ENCODE data around the gene LRRC3. TPM values are rescaled to one million over a fixed set of nuclear protein-coding genes. Genes with fewer than 3 reads are reported as not detected.

Gene LRRC3
- total RNA-seq, 3 donors from 2014 or later: 1.6 to 6.4 (median 2.0) TPM

DNA sequence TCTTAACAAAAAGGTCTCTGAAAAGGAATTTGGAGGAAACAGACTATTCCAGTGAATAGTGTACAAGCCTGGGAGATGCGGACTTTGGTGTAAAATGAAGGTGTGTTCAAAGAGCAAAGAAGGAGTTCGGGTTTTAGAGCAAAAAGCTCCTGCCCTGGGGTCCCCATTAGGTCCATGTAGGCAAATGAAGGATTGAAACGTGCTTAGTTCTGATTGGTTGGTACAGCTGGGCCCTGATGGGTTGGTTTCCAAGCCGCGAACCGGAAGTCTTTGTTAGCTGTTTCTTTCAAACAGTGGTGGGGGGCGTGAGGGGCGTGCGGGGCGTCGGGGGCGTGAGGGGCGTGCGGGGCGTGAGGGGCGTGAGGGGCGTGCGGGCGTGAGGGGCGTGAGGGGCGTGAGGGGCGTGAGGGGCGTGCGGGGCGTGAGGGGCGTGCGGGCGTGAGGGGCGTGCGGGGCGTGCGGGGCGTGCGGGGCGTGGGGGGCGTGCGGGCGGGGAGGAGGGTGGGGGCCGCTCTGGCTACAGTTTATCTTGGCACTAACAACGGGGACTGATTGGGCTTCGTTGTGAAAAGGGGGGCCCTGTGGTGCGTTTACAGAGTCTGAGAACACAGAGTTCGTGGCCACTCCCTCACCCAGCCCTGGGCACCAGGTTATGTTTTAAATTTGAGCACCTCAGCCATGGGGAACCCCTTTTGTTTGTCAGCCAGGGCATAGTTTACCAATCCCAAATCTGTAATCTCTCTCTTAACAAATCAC is 29.4 kb downstream of the LRRC3 start:
- no peak for TF ChIP-seq POLR2AphosphoS5 (IDR thresholded peaks at IDR 0.05)
- TF ChIP-seq, protein P1, sequence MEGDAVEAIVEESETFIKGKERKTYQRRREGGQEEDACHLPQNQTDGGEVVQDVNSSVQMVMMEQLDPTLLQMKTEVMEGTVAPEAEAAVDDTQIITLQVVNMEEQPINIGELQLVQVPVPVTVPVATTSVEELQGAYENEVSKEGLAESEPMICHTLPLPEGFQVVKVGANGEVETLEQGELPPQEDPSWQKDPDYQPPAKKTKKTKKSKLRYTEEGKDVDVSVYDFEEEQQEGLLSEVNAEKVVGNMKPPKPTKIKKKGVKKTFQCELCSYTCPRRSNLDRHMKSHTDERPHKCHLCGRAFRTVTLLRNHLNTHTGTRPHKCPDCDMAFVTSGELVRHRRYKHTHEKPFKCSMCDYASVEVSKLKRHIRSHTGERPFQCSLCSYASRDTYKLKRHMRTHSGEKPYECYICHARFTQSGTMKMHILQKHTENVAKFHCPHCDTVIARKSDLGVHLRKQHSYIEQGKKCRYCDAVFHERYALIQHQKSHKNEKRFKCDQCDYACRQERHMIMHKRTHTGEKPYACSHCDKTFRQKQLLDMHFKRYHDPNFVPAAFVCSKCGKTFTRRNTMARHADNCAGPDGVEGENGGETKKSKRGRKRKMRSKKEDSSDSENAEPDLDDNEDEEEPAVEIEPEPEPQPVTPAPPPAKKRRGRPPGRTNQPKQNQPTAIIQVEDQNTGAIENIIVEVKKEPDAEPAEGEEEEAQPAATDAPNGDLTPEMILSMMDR (IDR thresholded peaks at IDR 0.05): no peak
- no peak for TF ChIP-seq POLR2A (IDR thresholded peaks at IDR 0.05)
- Histone ChIP-seq H3K27ac (no peak overlapping the region), H3K9me3 (peaks cover 4% of the 10 kb centered on the region in 2 donors), H3K36me3 (no peaks in the 10 kb centered on the region), H3K4me1 (no peaks in the 10 kb centered on the region), H3K27me3 (peaks cover 0 to 13% of the 10 kb centered on the region in 2 donors), H3K4me3 (no peak overlapping the region)
- intact Hi-C loops (cut with DNase I; ENCODE audit: low total_unique reads): no loop called here
- no peak for DNase-seq (ENCODE audit: low spot score in 2 of 2)

DNA sequence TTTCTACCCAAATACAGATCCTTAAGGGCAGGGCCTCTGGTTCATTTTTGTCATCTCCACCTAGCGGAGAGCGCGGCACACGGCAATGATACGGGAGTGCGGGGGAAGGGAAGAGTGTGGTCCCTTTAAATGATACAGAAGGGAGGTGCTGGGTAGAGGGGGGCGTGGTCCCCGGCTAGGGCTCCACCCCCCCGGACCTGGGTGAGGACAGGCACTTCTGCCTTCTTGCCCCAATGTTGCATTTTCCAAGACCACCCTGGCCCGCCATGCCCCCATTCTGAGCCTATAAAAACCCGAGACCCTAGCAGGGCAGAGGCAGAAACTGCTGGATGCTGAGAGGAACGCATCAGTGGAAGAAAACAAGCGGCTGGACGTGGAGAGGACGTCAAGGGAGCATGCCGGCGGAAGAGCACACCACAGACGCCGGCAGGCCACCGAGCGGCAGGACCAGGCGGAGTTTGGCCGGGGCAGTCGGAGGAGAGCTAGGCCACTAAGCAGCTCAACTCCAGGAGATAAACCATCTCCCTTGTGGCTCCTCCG is 30.0 kb downstream of the LRRC3 start:
- intact Hi-C loops (cut with DNase I; ENCODE audit: low total_unique reads): no loop called here
- H3K4me3 ChIP-seq: peak overlapping the region; percentile 11 to 31 (median 24)
- TF ChIP-seq, protein P1 (IDR thresholded peaks at IDR 0.05): no peak
- TF ChIP-seq POLR2AphosphoS5 (IDR thresholded peaks at IDR 0.05) (no peak), POLR2A (IDR thresholded peaks at IDR 0.05) (no peak)
- no peak overlapping the region for H3K27ac ChIP-seq
- no peaks in the 10 kb centered on the region for H3K36me3 ChIP-seq
- H3K27me3 ChIP-seq: peaks cover 0 to 13% of the 10 kb centered on the region in 2 donors
- no peaks in the 10 kb centered on the region for H3K4me1 ChIP-seq
- peaks cover 4% of the 10 kb centered on the region in 2 donors for H3K9me3 ChIP-seq
- no peak for DNase-seq (ENCODE audit: low spot score in 2 of 2)

DNA sequence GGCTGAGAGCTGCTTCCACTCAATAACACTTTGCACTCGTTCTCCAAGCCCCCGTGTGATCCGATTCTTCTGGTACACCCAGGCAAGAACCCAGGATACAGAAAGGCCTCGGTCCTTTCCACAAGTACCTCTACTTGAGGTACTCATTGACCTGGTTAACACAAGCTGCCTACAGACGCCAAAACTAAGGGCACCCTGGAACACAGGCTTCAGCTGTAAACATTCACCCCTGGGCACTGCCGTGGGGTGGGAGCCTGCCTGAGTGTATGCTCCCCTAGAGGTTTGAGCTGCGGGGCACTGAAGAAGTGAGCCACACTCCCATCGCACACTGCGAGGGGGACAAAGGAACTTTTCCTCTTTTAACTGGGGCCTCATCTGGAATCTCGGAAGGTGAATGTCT is 30.5 kb downstream of the LRRC3 start:
- no peak for DNase-seq (ENCODE audit: low spot score in 2 of 2)
- peaks cover 4% of the 10 kb centered on the region in 2 donors for H3K9me3 ChIP-seq
- H3K4me3 ChIP-seq: peak overlapping the region; percentile 11 to 31 (median 24)
- H3K36me3 ChIP-seq: no peaks in the 10 kb centered on the region
- H3K4me1 ChIP-seq: no peaks in the 10 kb centered on the region
- intact Hi-C loops (cut with DNase I; ENCODE audit: low total_unique reads): no loop called here
- H3K27ac ChIP-seq: no peak overlapping the region
- peaks cover 0 to 13% of the 10 kb centered on the region in 2 donors for H3K27me3 ChIP-seq
- TF ChIP-seq, protein P1 (IDR thresholded peaks at IDR 0.05): no peak
- no peak for TF ChIP-seq POLR2AphosphoS5 (IDR thresholded peaks at IDR 0.05)
- TF ChIP-seq POLR2A (IDR thresholded peaks at IDR 0.05): no peak

DNA sequence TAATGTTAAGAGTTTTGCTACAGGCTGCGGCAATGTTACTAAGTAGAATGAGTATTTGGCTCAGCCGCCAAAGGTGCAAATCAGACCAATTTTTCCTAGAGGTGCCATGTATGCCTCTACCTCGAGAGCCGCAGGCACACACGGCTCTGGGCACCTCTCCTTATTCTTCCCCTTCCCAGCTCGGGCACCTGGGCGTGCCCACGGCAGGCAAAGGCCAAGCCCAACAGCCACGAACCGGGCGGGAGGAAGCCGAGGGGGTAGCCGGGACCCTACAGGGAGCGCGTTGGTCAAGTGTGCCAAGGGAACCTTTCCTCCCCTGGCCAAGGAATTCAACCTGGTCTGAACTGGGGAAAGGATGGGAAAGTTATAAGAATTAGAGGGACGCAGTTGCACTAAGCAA is 31.0 kb downstream of the LRRC3 start:
- H3K4me3 ChIP-seq: peak overlapping the region in 1 of 3 donors; percentile 31
- intact Hi-C loops (cut with DNase I; ENCODE audit: low total_unique reads): no loop called here

More for the DNA sequence above, 31.0 kb downstream of the LRRC3 start:
- Histone ChIP-seq H3K27ac (no peak overlapping the region), H3K9me3 (peaks cover 4% of the 10 kb centered on the region in 2 donors), H3K27me3 (peaks cover 0 to 13% of the 10 kb centered on the region in 2 donors), H3K4me1 (no peaks in the 10 kb centered on the region), H3K36me3 (no peaks in the 10 kb centered on the region)
- DNase-seq (ENCODE audit: low spot score in 2 of 2): no peak
- TF ChIP-seq POLR2A (IDR thresholded peaks at IDR 0.05): no peak
- TF ChIP-seq, protein P1 (IDR thresholded peaks at IDR 0.05): no peak
- TF ChIP-seq POLR2AphosphoS5 (IDR thresholded peaks at IDR 0.05): no peak

All from breast epithelium (tissue), 4 donors.